GM10847 (cell line): ENCODE data around the gene SF3B3.

Experiments
- POLR2A ChIP-seq: IDR thresholded peaks from 2 replicates; pipeline ENCODE4 v1.6.1; 2011; ENCODE audit not compliant: insufficient read length; ENCODE audit errors: extremely low read depth

The SF3B3 gene

GRCh38 chr16:70589998-70590471 is 66.4 kb downstream of the SF3B3 start:
- TF ChIP-seq POLR2A, result no peak

- no peak for TF ChIP-seq POLR2A
Observed at GRCh38 chr16:70590722-70591415, 67.3 kb downstream of the SF3B3 start.

GRCh38 chr16:70591615-70592014 is 68.0 kb downstream of the SF3B3 start:
- TF ChIP-seq POLR2A, result no peak

GRCh38 chr16:70592106-70592571 is 68.5 kb downstream of the SF3B3 start:
- TF ChIP-seq POLR2A, result no peak

- no peak for TF ChIP-seq POLR2A
Observed at GRCh38 chr16:70593544-70593943, 69.9 kb downstream of the SF3B3 start.

- no peak for TF ChIP-seq POLR2A
Observed at GRCh38 chr16:70594569-70594968, 71.0 kb downstream of the SF3B3 start.

- TF ChIP-seq POLR2A, result no peak
Observed at GRCh38 chr16:70597135-70597835, 73.7 kb downstream of the SF3B3 start.

- TF ChIP-seq POLR2A, result no peak
Observed at GRCh38 chr16:70598937-70599503, 75.4 kb downstream of the SF3B3 start.

GRCh38 chr16:70600730-70601129 is 77.1 kb downstream of the SF3B3 start:
- TF ChIP-seq POLR2A, result no peak

GRCh38 chr16:70601576-70602575 is 78.3 kb downstream of the SF3B3 start:
- no peak for TF ChIP-seq POLR2A

GRCh38 chr16:70602831-70603230 is 79.2 kb downstream of the SF3B3 start:
- no peak for TF ChIP-seq POLR2A

- no peak for TF ChIP-seq POLR2A
Observed at GRCh38 chr16:70604407-70605282, 81.0 kb downstream of the SF3B3 start.

GRCh38 chr16:70605283-70605657 is 81.7 kb downstream of the SF3B3 start:
- no peak for TF ChIP-seq POLR2A

GRCh38 chr16:70608521-70608920 is 84.9 kb downstream of the SF3B3 start:
- no peak for TF ChIP-seq POLR2A
